Posterior vena cava (tissue), 2 donors: ENCODE measurements around the gene OR2M2. TPM values are rescaled to one million over a fixed set of nuclear protein-coding genes. Genes with fewer than 3 reads are reported as not detected.
A peak's percentile ranks its signal among the peaks of the same experiment; 100 is the strongest.

ENCODE experiments used
- DNase-seq: peaks from one replicate; pipeline ENCODE4 v3.0.0-alpha.2; 2020; ENCODE audit warnings: low spot score
- intact Hi-C, 2 donors: fragments of 100-400 bp; cut with DNase I; formaldehyde crosslinking; loops; one replicate each; pipeline versions ENCODE4 v1.14.1 to v1.14.2; 2022 to 2023
- long read RNA-seq, 2 donors: library from polyadenylated mRNA; unstranded; transcript quantifications; one replicate each; pipeline ENCODE4 v2.0.0, GENCODE V29; 2020 to 2021
- total RNA-seq, 2 donors: library from RNA; stranded (reverse); fragmentation: NEBNext Ultra II Directional; extraction: Animal tissue kit (Norgen Biotek cat#: 25700); gene quantifications; one replicate each; pipeline ENCODE4 v1.2.1, GENCODE V29; 2021
- donor health status: DM: yes; HTN: yes; CAD: no.
- donor health status: DM: yes; HTN: yes; CAD: no.

OR2M2 gene
- total RNA-seq = not detected
- long read RNA-seq, donor 1 = 0 reads
- long read RNA-seq, donor 2 = 0 reads

- intact Hi-C loops = no loop called here
- no peak for DNase-seq
These were observed at the start of gene OR2M2 for GRCh38 chr1:248174521-248174920. Gene OR2M2, plus strand, starts transcription at chr1:248174821. Its CDS starts 5,165 bp downstream, at chr1:248179986.

GRCh38 chr1:248127653-248128052 is 47.0 kb upstream of the OR2M2 start:
- DNase-seq = no peak
- intact Hi-C loops = no loop called here

GRCh38 chr1:248136811-248137210 is 37.8 kb upstream of the OR2M2 start:
- intact Hi-C loops = no loop called here
- peak; percentile 66 for DNase-seq

- intact Hi-C loops = no loop called here
- DNase-seq = no peak
These were observed 33.8 kb upstream of the OR2M2 start for GRCh38 chr1:248140846-248141245.

- DNase-seq = no peak
- intact Hi-C loops = no loop called here
These were observed 31.3 kb upstream of the OR2M2 start for GRCh38 chr1:248143311-248143710.

GRCh38 chr1:248144513-248145198 is 30.0 kb upstream of the OR2M2 start, which contains the start of gene OR2M5:
Gene OR2M5, plus strand, starts transcription at chr1:248145148. Its CDS starts 0 bp downstream, at chr1:248145148.
- DNase-seq = no peak
- intact Hi-C loops = no loop called here

- intact Hi-C loops = no loop called here
- no peak for DNase-seq
These were observed 22.4 kb upstream of the OR2M2 start for GRCh38 chr1:248152056-248152827.

- no peak for DNase-seq
- intact Hi-C loops = no loop called here
These were observed 18.7 kb upstream of the OR2M2 start for GRCh38 chr1:248155927-248156326.

GRCh38 chr1:248158758-248159157 is 15.9 kb upstream of the OR2M2 start:
- intact Hi-C loops = no loop called here
- no peak for DNase-seq

GRCh38 chr1:248164031-248164430 is 10.6 kb upstream of the OR2M2 start:
- DNase-seq = no peak
- intact Hi-C loops = no loop called here

GRCh38 chr1:248165186-248165585 is 9.4 kb upstream of the OR2M2 start:
- no peak for DNase-seq
- intact Hi-C loops = no loop called here

- intact Hi-C loops = no loop called here
- DNase-seq = no peak
These were observed 9.4 kb downstream of the OR2M2 start for GRCh38 chr1:248183996-248184395.

- intact Hi-C loops = no loop called here
- no peak for DNase-seq
These were observed 12.7 kb downstream of the OR2M2 start for GRCh38 chr1:248187363-248187762.

- DNase-seq = no peak
- intact Hi-C loops = no loop called here
These were observed 14.4 kb downstream of the OR2M2 start for GRCh38 chr1:248189026-248189425.

GRCh38 chr1:248194117-248194516 is 19.5 kb downstream of the OR2M2 start:
- no peak for DNase-seq
- intact Hi-C loops = no loop called here

GRCh38 chr1:248196965-248197364 is 22.3 kb downstream of the OR2M2 start, which contains the start of gene OR2M3:
Gene OR2M3, plus strand, starts transcription at chr1:248197265. Its CDS starts 5,803 bp downstream, at chr1:248203068.
- intact Hi-C loops = no loop called here
- no peak for DNase-seq

- no peak for DNase-seq
- intact Hi-C loops = no loop called here
These were observed 41.3 kb downstream of the OR2M2 start for GRCh38 chr1:248215880-248216279.

- DNase-seq = no peak
- intact Hi-C loops = no loop called here
These were observed 50.9 kb downstream of the OR2M2 start for GRCh38 chr1:248225537-248225936.

GRCh38 chr1:248229360-248229908 is 54.8 kb downstream of the OR2M2 start:
- DNase-seq = peak; percentile 50
- intact Hi-C loops = no loop called here
